ENCODE results near the gene SGCD.

SGCD gene

GRCh38 chr5:156378159-156378558, 51.2 kb downstream of the SGCD start:
- TF ChIP-seq, protein P1, sequence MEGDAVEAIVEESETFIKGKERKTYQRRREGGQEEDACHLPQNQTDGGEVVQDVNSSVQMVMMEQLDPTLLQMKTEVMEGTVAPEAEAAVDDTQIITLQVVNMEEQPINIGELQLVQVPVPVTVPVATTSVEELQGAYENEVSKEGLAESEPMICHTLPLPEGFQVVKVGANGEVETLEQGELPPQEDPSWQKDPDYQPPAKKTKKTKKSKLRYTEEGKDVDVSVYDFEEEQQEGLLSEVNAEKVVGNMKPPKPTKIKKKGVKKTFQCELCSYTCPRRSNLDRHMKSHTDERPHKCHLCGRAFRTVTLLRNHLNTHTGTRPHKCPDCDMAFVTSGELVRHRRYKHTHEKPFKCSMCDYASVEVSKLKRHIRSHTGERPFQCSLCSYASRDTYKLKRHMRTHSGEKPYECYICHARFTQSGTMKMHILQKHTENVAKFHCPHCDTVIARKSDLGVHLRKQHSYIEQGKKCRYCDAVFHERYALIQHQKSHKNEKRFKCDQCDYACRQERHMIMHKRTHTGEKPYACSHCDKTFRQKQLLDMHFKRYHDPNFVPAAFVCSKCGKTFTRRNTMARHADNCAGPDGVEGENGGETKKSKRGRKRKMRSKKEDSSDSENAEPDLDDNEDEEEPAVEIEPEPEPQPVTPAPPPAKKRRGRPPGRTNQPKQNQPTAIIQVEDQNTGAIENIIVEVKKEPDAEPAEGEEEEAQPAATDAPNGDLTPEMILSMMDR (conservative IDR thresholded peaks at IDR 0.05) = no peak
- H3K27ac ChIP-seq = no peak overlapping the region

DNA sequence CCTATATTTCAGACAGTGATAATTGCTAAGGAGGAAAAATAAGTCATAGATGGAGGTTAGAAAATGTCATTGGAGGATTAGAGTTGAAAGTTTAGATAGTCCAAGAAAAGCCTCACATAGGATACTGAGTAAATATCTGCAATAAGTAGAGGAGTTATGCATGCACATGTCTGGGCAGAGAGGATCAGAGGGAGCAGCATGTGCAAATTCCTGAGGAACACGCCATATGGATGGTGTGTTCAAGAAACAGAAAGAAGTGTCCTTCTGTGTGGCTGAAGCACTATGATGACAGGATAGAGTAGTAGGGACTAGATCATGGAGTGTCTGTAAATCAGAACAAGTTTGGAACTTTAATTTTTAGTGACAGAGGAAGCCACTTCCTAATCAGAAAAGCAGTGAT, 52.2 kb downstream of the SGCD start:
- H3K27ac ChIP-seq = no peak overlapping the region
- TF ChIP-seq, protein P1 (conservative IDR thresholded peaks at IDR 0.05) = no peak

- no peak overlapping the region for H3K27ac ChIP-seq
- TF ChIP-seq, protein P1 (conservative IDR thresholded peaks at IDR 0.05) = no peak
These were observed 53.9 kb downstream of the SGCD start for GRCh38 chr5:156380848-156381247.

- TF ChIP-seq, protein P1 (conservative IDR thresholded peaks at IDR 0.05) = no peak
These were observed 56.7 kb downstream of the SGCD start for GRCh38 chr5:156383510-156384265.

GRCh38 chr5:156385416-156385815, 58.5 kb downstream of the SGCD start:
- no peak overlapping the region for H3K27ac ChIP-seq
- TF ChIP-seq, protein P1 (conservative IDR thresholded peaks at IDR 0.05) = no peak

More at GRCh38 chr5:156383510-156384265, 56.7 kb downstream of the SGCD start:
- no peak overlapping the region for H3K27ac ChIP-seq

DNA sequence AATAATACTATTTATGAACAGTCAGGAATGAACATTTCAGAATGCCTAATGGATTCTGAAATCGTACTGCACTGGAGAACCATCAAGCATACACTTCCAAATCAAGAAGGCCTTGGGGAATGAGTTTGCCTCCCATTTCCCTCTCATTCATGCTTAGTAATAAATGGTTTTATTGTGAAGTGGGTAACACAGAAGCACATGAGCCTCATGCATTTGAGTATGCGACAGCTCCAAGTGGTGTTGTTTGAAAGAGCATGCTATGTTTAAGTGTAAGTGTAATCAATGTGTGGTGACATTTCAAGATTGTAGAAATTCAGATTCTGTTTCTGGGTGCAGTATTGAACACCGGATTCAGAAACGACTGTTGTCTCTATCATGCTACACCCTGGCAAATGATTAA, 60.0 kb downstream of the SGCD start:
- TF ChIP-seq, protein P1 (conservative IDR thresholded peaks at IDR 0.05) = no peak
- no peak overlapping the region for H3K27ac ChIP-seq

- H3K27ac ChIP-seq = no peak overlapping the region
- TF ChIP-seq, protein P1 (conservative IDR thresholded peaks at IDR 0.05) = no peak
These were observed 60.4 kb downstream of the SGCD start for GRCh38 chr5:156387391-156387790.
